Loucy (cell line): ENCODE measurements around the gene ATP1B1.

Experiments used
- H2AFZ ChIP-seq: fragments of 200-600 bp; sonication (generic); 2 replicates; pipeline ENCODE4 v1.6.0; 2016; ENCODE audit warnings: antibody characterized with exemption, mild to moderate bottlenecking, low read length, moderate library complexity
- H3F3A ChIP-seq: fragments of 200-600 bp; 2 replicates; pipeline ENCODE4 v1.6.0; 2016; ENCODE audit warnings: antibody characterized with exemption, low read depth, mild to moderate bottlenecking
- H3K27me3 ChIP-seq: fragments of 200-600 bp; sonication (generic); 2 replicates; pipeline ENCODE4 v1.6.1; 2014; ENCODE audit warnings: low read length, mild to moderate bottlenecking; ENCODE audit not compliant: insufficient read depth, poor library complexity, severe bottlenecking
- H3K36me3 ChIP-seq: fragments of 200-600 bp; sonication (generic); 2 replicates; pipeline ENCODE4 v1.6.1; 2016; ENCODE audit warnings: low read length; ENCODE audit not compliant: insufficient read depth
- H3K4me1 ChIP-seq: fragments of 200-600 bp; sonication (generic); 2 replicates; pipeline ENCODE4 v1.5.1; 2014; ENCODE audit warnings: low read length, mild to moderate bottlenecking; ENCODE audit not compliant: insufficient read depth, poor library complexity, severe bottlenecking
- H3K4me2 ChIP-seq: fragments of 200-600 bp; sonication (generic); 2 replicates; pipeline ENCODE4 v1.6.0; 2014; ENCODE audit warnings: antibody characterized with exemption, low read length, low read depth, mild to moderate bottlenecking; ENCODE audit not compliant: poor library complexity, severe bottlenecking
- H3K4me3 ChIP-seq: fragments of 200-600 bp; sonication (generic); 2 replicates; pipeline ENCODE4 v1.5.1; 2014; ENCODE audit warnings: low read length, mild to moderate bottlenecking, mixed read lengths; ENCODE audit not compliant: poor library complexity, severe bottlenecking
- H3K79me2 ChIP-seq: fragments of 200-600 bp; sonication (generic); 2 replicates; pipeline ENCODE4 v1.6.1; 2014; ENCODE audit warnings: low read length; ENCODE audit not compliant: insufficient read depth
- H3K9ac ChIP-seq: fragments of 200-600 bp; sonication (generic); 2 replicates; pipeline ENCODE4 v1.6.0; 2014; ENCODE audit warnings: mild to moderate bottlenecking, low read depth, low read length, moderate library complexity; ENCODE audit not compliant: poor library complexity, severe bottlenecking
- H3K9me2 ChIP-seq: fragments of 200-600 bp; sonication (generic); replicated peaks from 2 replicates; pipeline ENCODE4 v1.6.1; 2016; ENCODE audit warnings: low read depth, low read length, mixed read lengths
- H3K9me3 ChIP-seq: fragments of 200-600 bp; sonication (generic); 2 replicates; pipeline ENCODE4 v1.6.1; 2014; ENCODE audit warnings: mild to moderate bottlenecking, antibody characterized with exemption, low read length, low read depth; ENCODE audit not compliant: insufficient read depth
- H4K20me1 ChIP-seq: fragments of 200-600 bp; sonication (generic); 2 replicates; pipeline ENCODE4 v1.6.0; 2014; ENCODE audit warnings: antibody characterized with exemption, low read length, mild to moderate bottlenecking; ENCODE audit not compliant: insufficient read depth, poor library complexity, severe bottlenecking
- EZH2phosphoT487 ChIP-seq: fragments of 200-600 bp; IDR thresholded peaks from 2 replicates; pipeline ENCODE4 v1.6.1; 2018; ENCODE audit warnings: antibody characterized with exemption, mild to moderate bottlenecking, moderate library complexity, borderline replicate concordance
- TF ChIP-seq, protein P1 (sequence below): fragments of 200-600 bp; sonication (generic); conservative IDR thresholded peaks from 2 replicates; pipeline ENCODE4 v1.5.1; 2014; ENCODE audit warnings: mild to moderate bottlenecking, antibody characterized with exemption, low read length

Gene ATP1B1

GRCh38 chr1:169127305-169127704, 20.8 kb downstream of the ATP1B1 start:
- Histone ChIP-seq H3K36me3 (peaks cover 61% of the 10 kb centered on the region; the same call in 1 of the 2 replicates), H3K9me2 (no peaks in the 10 kb centered on the region), H3F3A (no peaks in the 10 kb centered on the region; the same call in 1 of the 2 replicates), H3K79me2 (no peaks in the 10 kb centered on the region), H3K27me3 (no peaks in the 10 kb centered on the region), H3K9ac (no peak overlapping the region), H3K4me3 (no peak overlapping the region), H3K4me2 (no peak overlapping the region), H3K4me1 (no peaks in the 10 kb centered on the region), H2AFZ (no peak overlapping the region), H4K20me1 (no peaks in the 10 kb centered on the region), H3K9me3 (no peaks in the 10 kb centered on the region)
- TF ChIP-seq, protein P1, sequence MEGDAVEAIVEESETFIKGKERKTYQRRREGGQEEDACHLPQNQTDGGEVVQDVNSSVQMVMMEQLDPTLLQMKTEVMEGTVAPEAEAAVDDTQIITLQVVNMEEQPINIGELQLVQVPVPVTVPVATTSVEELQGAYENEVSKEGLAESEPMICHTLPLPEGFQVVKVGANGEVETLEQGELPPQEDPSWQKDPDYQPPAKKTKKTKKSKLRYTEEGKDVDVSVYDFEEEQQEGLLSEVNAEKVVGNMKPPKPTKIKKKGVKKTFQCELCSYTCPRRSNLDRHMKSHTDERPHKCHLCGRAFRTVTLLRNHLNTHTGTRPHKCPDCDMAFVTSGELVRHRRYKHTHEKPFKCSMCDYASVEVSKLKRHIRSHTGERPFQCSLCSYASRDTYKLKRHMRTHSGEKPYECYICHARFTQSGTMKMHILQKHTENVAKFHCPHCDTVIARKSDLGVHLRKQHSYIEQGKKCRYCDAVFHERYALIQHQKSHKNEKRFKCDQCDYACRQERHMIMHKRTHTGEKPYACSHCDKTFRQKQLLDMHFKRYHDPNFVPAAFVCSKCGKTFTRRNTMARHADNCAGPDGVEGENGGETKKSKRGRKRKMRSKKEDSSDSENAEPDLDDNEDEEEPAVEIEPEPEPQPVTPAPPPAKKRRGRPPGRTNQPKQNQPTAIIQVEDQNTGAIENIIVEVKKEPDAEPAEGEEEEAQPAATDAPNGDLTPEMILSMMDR = no peak
- TF ChIP-seq EZH2phosphoT487 = no peak

DNA sequence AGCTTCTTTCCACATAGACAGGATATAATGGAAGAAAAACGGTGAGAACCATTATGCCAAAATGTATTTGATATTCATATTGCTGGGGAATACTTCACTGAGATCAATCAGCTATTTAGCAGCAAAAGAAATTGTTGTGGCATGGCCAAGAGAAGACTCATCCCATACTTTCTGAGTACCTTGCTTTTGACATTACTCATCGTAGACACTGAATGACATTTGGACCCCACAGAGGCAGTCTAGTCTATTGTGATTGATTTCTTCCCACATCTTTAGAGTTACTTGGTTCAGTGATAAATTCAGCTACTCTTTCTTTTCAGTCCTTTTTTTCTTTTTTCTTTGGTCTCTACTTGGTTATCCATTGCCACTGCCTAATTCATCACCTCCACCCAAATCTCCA, 22.1 kb downstream of the ATP1B1 start:
- H3K36me3 ChIP-seq = peaks cover 68% of the 10 kb centered on the region; the same call in 1 of the 2 replicates
- no peak overlapping the region for H2AFZ ChIP-seq
- no peaks in the 10 kb centered on the region for H3K9me3 ChIP-seq
- H4K20me1 ChIP-seq = no peaks in the 10 kb centered on the region
- no peaks in the 10 kb centered on the region; the same call in 1 of the 2 replicates for H3F3A ChIP-seq
- no peak for TF ChIP-seq EZH2phosphoT487
- TF ChIP-seq, protein P1 = no peak
- H3K4me1 ChIP-seq = no peaks in the 10 kb centered on the region
- no peak overlapping the region for H3K9ac ChIP-seq
- H3K27me3 ChIP-seq = no peaks in the 10 kb centered on the region
- no peaks in the 10 kb centered on the region for H3K9me2 ChIP-seq
- no peaks in the 10 kb centered on the region for H3K79me2 ChIP-seq
- H3K4me3 ChIP-seq = no peak overlapping the region
- H3K4me2 ChIP-seq = no peak overlapping the region

- TF ChIP-seq, protein P1 = no peak
- H3K4me3 ChIP-seq = no peak overlapping the region
- H3K4me1 ChIP-seq = no peaks in the 10 kb centered on the region
- H3K9me3 ChIP-seq = no peaks in the 10 kb centered on the region
- no peaks in the 10 kb centered on the region for H3K9me2 ChIP-seq
- no peaks in the 10 kb centered on the region for H4K20me1 ChIP-seq
- H3K4me2 ChIP-seq = no peak overlapping the region
- H3K9ac ChIP-seq = no peak overlapping the region
- H3K36me3 ChIP-seq = peaks cover 68% of the 10 kb centered on the region; the same call in 1 of the 2 replicates
- no peaks in the 10 kb centered on the region for H3K79me2 ChIP-seq
- no peak overlapping the region for H2AFZ ChIP-seq
- H3K27me3 ChIP-seq = no peaks in the 10 kb centered on the region
- H3F3A ChIP-seq = no peaks in the 10 kb centered on the region; the same call in 1 of the 2 replicates
Observed at GRCh38 chr1:169129109-169129784, 22.8 kb downstream of the ATP1B1 start.
